Neural progenitor cell (in vitro differentiated cells): ENCODE measurements around the gene ID2.

ENCODE experiments used
- EZH2 ChIP-seq: fragments of 200-600 bp; sonication (generic); IDR thresholded peaks from 2 replicates; pipeline ENCODE4 v1.6.1; 2017; ENCODE audit warnings: antibody characterized with exemption, mild to moderate bottlenecking, moderate library complexity
- EZH2phosphoT487 ChIP-seq: fragments of 200-600 bp; sonication (generic); IDR thresholded peaks from 2 replicates; pipeline ENCODE4 v1.6.1; 2017; ENCODE audit warnings: antibody characterized with exemption
- TF ChIP-seq, protein P1 (sequence below): fragments of 200-600 bp; sonication (generic); IDR thresholded peaks from 2 replicates; pipeline ENCODE4 v1.5.1; 2017; ENCODE audit warnings: antibody characterized with exemption, mild to moderate bottlenecking

DNA sequence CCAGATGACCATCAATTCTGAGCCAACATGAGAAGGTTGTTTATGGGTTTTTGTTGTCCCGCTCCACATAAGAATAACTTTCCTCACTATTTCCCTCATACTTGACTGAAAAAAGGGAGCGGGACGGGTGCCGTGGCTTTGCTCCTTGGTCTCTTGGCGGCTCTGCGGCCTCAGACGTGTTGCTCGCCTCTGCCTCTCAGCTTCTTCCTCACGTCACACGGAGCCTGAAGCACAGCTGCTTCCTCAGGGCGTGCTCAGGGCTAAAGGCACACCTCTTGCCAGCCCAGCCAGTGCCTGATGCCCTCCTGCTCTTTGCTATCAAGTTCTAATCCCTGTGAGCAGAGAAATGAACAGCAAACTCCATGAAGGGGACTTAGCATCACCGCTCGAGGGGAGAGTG lies 17.9 kb upstream of the ID2 start:
- TF ChIP-seq, protein P1, sequence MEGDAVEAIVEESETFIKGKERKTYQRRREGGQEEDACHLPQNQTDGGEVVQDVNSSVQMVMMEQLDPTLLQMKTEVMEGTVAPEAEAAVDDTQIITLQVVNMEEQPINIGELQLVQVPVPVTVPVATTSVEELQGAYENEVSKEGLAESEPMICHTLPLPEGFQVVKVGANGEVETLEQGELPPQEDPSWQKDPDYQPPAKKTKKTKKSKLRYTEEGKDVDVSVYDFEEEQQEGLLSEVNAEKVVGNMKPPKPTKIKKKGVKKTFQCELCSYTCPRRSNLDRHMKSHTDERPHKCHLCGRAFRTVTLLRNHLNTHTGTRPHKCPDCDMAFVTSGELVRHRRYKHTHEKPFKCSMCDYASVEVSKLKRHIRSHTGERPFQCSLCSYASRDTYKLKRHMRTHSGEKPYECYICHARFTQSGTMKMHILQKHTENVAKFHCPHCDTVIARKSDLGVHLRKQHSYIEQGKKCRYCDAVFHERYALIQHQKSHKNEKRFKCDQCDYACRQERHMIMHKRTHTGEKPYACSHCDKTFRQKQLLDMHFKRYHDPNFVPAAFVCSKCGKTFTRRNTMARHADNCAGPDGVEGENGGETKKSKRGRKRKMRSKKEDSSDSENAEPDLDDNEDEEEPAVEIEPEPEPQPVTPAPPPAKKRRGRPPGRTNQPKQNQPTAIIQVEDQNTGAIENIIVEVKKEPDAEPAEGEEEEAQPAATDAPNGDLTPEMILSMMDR: no peak
- TF ChIP-seq EZH2: no peak
- no peak for TF ChIP-seq EZH2phosphoT487
